Gastroesophageal sphincter (tissue), 4 donors: ENCODE measurements around the gene PTPN2. TPM values are rescaled to one million over a fixed set of nuclear protein-coding genes. Genes with fewer than 3 reads are reported as not detected.

Experiments
- ATAC-seq: fragments of 150-250 bp; one replicate; pipeline ENCODE4 v1.9.1; 2016; ENCODE audit warnings: mild to moderate bottlenecking, moderate library complexity
- H3K27ac ChIP-seq, 4 donors: fragments of 200-600 bp; sonication (generic) in 3 of 4; 1 replicate in 3 of 4; 2 replicates in 1 of 4; pipeline ENCODE4 v1.5.1; 2016 to 2019
- H3K27me3 ChIP-seq: fragments of 200-600 bp; sonication (generic); one replicate; pipeline ENCODE4 v1.5.1; 2019
- H3K36me3 ChIP-seq, 2 donors: fragments of 200-600 bp; sonication (generic); one replicate each; pipeline ENCODE4 v1.5.1; 2019; ENCODE audit warnings: control low read depth in 1 of 2
- H3K4me1 ChIP-seq, 3 donors: fragments of 200-600 bp; sonication (generic); 1 replicate in 2 of 3; 2 replicates in 1 of 3; pipeline ENCODE4 v1.5.1; 2016 to 2019; ENCODE audit warnings: control low read depth in 2 of 3
- H3K4me3 ChIP-seq, 2 donors: fragments of 200-600 bp; sonication (generic); one replicate each; pipeline ENCODE4 v1.5.1; 2019; ENCODE audit warnings: mild to moderate bottlenecking in 1 of 2, moderate library complexity in 1 of 2
- H3K9me3 ChIP-seq, 3 donors: fragments of 200-600 bp; sonication (generic); one replicate each; pipeline ENCODE4 v1.5.1; 2017 to 2019; ENCODE audit warnings: control low read depth in 2 of 3
- CTCF ChIP-seq, 4 experiments: fragments of 200-600 bp in 2 of 4; fragments of 450-650 bp in 2 of 4; sonication (generic) in 1 of 4; IDR thresholded peaks; one replicate each; pipeline ENCODE4 v1.5.1; 2017 to 2019; ENCODE audit warnings: antibody characterized with exemption in 4 of 4, mild to moderate bottlenecking in 2 of 4, moderate library complexity in 2 of 4
- EP300 ChIP-seq: sonication (generic); formaldehyde crosslinking; IDR thresholded peaks from one replicate; pipeline ENCODE4 v1.6.1; 2017; ENCODE audit warnings: antibody characterized with exemption, mild to moderate bottlenecking
- POLR2A ChIP-seq, 2 donors: fragments of 450-650 bp; IDR thresholded peaks; one replicate each; pipeline ENCODE4 v1.6.1; 2017; ENCODE audit warnings: antibody characterized with exemption in 2 of 2, mild to moderate bottlenecking in 2 of 2, moderate library complexity in 1 of 2
- POLR2AphosphoS5 ChIP-seq: sonication (generic); formaldehyde crosslinking; IDR thresholded peaks from one replicate; pipeline ENCODE4 v1.6.1; 2017; ENCODE audit warnings: antibody characterized with exemption
- WGBS, 2 donors: methylation state at CpG; one replicate each; pipeline ENCODE4 v1.1.5; 2018; ENCODE audit warnings: low coverage in 1 of 2; 5-methylcytosine and 5-hydroxymethylcytosine counted together
- total RNA-seq, 4 donors: library from RNA; depleted of rRNA; stranded (reverse); fragments of >200 nt; gene quantifications; one replicate each; pipeline ENCODE4 v1.1.0, GENCODE V29; 2016

The PTPN2 gene
- total RNA-seq, 4 donors from 2014 or later, result 13.0 to 30.6 (median 19.6) TPM

- H3K9me3 ChIP-seq, result no peaks in the 10 kb centered on the region
- no peaks in the 10 kb centered on the region for H3K27me3 ChIP-seq
- WGBS, 2 donors, result 86 to 87% methylated on average over 5 of the region's 5 CpGs
- no peak overlapping the region for H3K4me3 ChIP-seq
- no peak overlapping the region for H3K27ac ChIP-seq
- H3K36me3 ChIP-seq, result peaks cover 0 to 31% of the 10 kb centered on the region in 2 donors
- TF ChIP-seq POLR2AphosphoS5, result no peak
- TF ChIP-seq EP300, result no peak
- no peak for TF ChIP-seq CTCF (IDR thresholded peaks at IDR 0.05)
- TF ChIP-seq POLR2A (IDR thresholded peaks at IDR 0.05), result no peak
- peaks cover 0 to 24% (median 5%) of the 10 kb centered on the region in 3 donors for H3K4me1 ChIP-seq
- no peak for ATAC-seq
These were observed 47.5 kb downstream of the PTPN2 start for GRCh38 chr18:12836551-12836950.

GRCh38 chr18:12828116-12829051 lies 55.7 kb downstream of the PTPN2 start:
- peaks cover 0 to 76% of the 10 kb centered on the region in 2 donors for H3K36me3 ChIP-seq
- WGBS, 2 donors, result 87 to 95% methylated on average over 2 of the region's 4 CpGs
- no peaks in the 10 kb centered on the region for H3K27me3 ChIP-seq
- no peak overlapping the region for H3K4me3 ChIP-seq
- TF ChIP-seq POLR2A (IDR thresholded peaks at IDR 0.05), result no peak
- no peak for TF ChIP-seq POLR2AphosphoS5
- no peak for TF ChIP-seq CTCF (IDR thresholded peaks at IDR 0.05)
- TF ChIP-seq EP300, result no peak
- no peak for ATAC-seq
- no peak overlapping the region for H3K27ac ChIP-seq
- H3K9me3 ChIP-seq, result peaks cover 0 to 17% (median 0%) of the 10 kb centered on the region in 3 donors
- no peaks in the 10 kb centered on the region for H3K4me1 ChIP-seq

GRCh38 chr18:12827588-12827987 lies 56.4 kb downstream of the PTPN2 start:
- 89 to 93% methylated on average over 2 to 3 of the region's 3 CpGs for WGBS, 2 donors
- TF ChIP-seq POLR2AphosphoS5 (no peak), EP300 (no peak), POLR2A (IDR thresholded peaks at IDR 0.05) (no peak)
- Histone ChIP-seq H3K27ac (no peak overlapping the region), H3K9me3 (peaks cover 0 to 17% (median 0%) of the 10 kb centered on the region in 3 donors), H3K36me3 (peaks cover 0 to 70% of the 10 kb centered on the region in 2 donors), H3K4me3 (no peak overlapping the region), H3K27me3 (no peaks in the 10 kb centered on the region), H3K4me1 (no peaks in the 10 kb centered on the region)
- ATAC-seq, result no peak

GRCh38 chr18:12825230-12825629 lies 58.8 kb downstream of the PTPN2 start:
- Histone ChIP-seq H3K27ac (no peak overlapping the region), H3K27me3 (no peaks in the 10 kb centered on the region), H3K9me3 (peaks cover 0 to 17% (median 0%) of the 10 kb centered on the region in 3 donors), H3K4me1 (peaks cover 0 to 11% (median 0%) of the 10 kb centered on the region in 3 donors), H3K4me3 (no peak overlapping the region), H3K36me3 (peaks cover 0 to 57% of the 10 kb centered on the region in 2 donors)
- 82 to 100% methylated on average over 2 of the region's 2 CpGs for WGBS, 2 donors
- TF ChIP-seq CTCF (IDR thresholded peaks at IDR 0.05), result no peak
- no peak for TF ChIP-seq POLR2AphosphoS5
- no peak for TF ChIP-seq POLR2A (IDR thresholded peaks at IDR 0.05)
- no peak for TF ChIP-seq EP300
- no peak for ATAC-seq

- 91% methylated on average over 2 of the region's 2 CpGs for WGBS, 2 donors
- H3K27ac ChIP-seq, result no peak overlapping the region
- no peak for TF ChIP-seq EP300
- TF ChIP-seq CTCF (IDR thresholded peaks at IDR 0.05), result no peak
- no peak for TF ChIP-seq POLR2A (IDR thresholded peaks at IDR 0.05)
- no peak for TF ChIP-seq POLR2AphosphoS5
- peaks cover 0 to 17% (median 0%) of the 10 kb centered on the region in 3 donors for H3K9me3 ChIP-seq
- H3K4me1 ChIP-seq, result peaks cover 0 to 18% (median 0%) of the 10 kb centered on the region in 3 donors
- no peak overlapping the region for H3K4me3 ChIP-seq
- no peak for ATAC-seq
- no peaks in the 10 kb centered on the region for H3K27me3 ChIP-seq
- peaks cover 0 to 44% of the 10 kb centered on the region in 2 donors for H3K36me3 ChIP-seq
These were observed 60.1 kb downstream of the PTPN2 start for GRCh38 chr18:12823892-12824291.
